ENCODE measurements around the gene OBSCN.

OBSCN gene

DNA sequence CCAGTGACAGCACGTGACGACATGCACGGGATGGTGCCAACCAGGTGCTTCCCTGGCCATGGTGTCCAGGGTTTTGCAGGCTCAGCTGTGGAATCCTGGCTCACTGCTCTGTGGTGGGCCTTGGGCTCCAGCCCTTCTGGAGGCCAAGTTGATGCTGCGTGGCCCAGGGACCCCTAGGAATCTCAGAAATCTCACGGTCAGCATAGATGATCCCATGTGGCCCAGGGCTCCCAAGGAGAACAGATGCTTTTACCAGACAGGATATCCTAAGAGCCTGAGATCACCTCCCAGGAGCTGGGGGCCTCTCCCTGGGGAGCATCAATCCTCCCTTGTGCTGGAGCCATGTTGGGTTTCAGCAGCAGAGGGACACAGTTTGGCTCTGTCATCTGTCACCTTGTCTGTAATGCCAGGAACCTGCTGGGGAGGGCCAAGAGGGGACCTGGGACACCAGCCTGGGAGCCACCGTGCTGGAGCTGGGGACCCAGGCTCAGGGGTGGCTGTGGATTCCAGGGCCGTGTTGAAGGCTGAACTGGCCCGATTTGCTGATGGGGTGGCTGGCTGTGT, 134.9 kb downstream of the OBSCN start:
- no peaks in the 10 kb centered on the region for H3K9me2 ChIP-seq (replicated peaks; ENCODE audit: low read depth, low read length)
- no peak overlapping the region for H3K4me2 ChIP-seq (ENCODE audit: low read depth, low read length, poor library complexity, severe bottlenecking)
- H3K36me3 ChIP-seq (ENCODE audit: insufficient read depth, low read length) = no peaks in the 10 kb centered on the region; the same call in 1 of the 2 replicates
- H3K9me3 ChIP-seq (ENCODE audit: insufficient read depth, low read depth, low read length) = no peaks in the 10 kb centered on the region
- H2AFZ ChIP-seq (ENCODE audit: low read length) = no peak overlapping the region
- no peak overlapping the region for H3K4me3 ChIP-seq (ENCODE audit: low read length, poor library complexity, severe bottlenecking)
- TF ChIP-seq, protein P1, sequence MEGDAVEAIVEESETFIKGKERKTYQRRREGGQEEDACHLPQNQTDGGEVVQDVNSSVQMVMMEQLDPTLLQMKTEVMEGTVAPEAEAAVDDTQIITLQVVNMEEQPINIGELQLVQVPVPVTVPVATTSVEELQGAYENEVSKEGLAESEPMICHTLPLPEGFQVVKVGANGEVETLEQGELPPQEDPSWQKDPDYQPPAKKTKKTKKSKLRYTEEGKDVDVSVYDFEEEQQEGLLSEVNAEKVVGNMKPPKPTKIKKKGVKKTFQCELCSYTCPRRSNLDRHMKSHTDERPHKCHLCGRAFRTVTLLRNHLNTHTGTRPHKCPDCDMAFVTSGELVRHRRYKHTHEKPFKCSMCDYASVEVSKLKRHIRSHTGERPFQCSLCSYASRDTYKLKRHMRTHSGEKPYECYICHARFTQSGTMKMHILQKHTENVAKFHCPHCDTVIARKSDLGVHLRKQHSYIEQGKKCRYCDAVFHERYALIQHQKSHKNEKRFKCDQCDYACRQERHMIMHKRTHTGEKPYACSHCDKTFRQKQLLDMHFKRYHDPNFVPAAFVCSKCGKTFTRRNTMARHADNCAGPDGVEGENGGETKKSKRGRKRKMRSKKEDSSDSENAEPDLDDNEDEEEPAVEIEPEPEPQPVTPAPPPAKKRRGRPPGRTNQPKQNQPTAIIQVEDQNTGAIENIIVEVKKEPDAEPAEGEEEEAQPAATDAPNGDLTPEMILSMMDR (conservative IDR thresholded peaks at IDR 0.05; ENCODE audit: low read length) = no peak
- TF ChIP-seq EZH2phosphoT487 (IDR thresholded peaks at IDR 0.05; ENCODE audit: borderline replicate concordance) = no peak
- no peaks in the 10 kb centered on the region for H3K79me2 ChIP-seq (ENCODE audit: insufficient read depth, low read length)
- no peaks in the 10 kb centered on the region for H4K20me1 ChIP-seq (ENCODE audit: insufficient read depth, low read length, poor library complexity, severe bottlenecking)
- H3K27me3 ChIP-seq (ENCODE audit: insufficient read depth, low read length, poor library complexity, severe bottlenecking) = no peaks in the 10 kb centered on the region
- no peak overlapping the region for H3K9ac ChIP-seq (ENCODE audit: low read depth, low read length, poor library complexity, severe bottlenecking)
- H3F3A ChIP-seq (ENCODE audit: low read depth) = no peaks in the 10 kb centered on the region
- H3K4me1 ChIP-seq (ENCODE audit: insufficient read depth, low read length, poor library complexity, severe bottlenecking) = no peaks in the 10 kb centered on the region

DNA sequence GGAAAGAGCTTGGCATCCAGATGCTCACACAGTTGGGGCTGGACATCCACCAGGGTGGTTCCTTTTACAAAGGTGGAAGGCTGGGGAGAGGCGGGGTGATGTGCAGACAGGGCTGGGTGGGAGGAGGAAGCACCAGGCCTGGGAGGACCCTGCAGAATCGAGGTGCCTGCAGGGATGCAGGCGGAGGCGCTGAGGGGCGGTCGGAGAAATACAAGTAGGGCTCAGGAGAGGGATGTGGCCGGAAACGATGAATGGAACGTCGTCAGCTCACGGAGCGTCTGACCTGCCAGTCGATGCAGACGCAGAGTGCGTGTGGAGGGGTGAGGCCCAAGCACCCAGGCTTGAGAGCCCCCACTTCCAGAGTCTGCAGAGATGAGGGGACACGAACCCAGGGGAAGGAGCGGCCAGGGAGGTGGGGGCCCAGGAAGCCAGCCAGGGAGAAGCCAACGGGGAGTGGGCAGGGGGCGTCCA, 135.4 kb downstream of the OBSCN start:
- Histone ChIP-seq H3K4me3 (ENCODE audit: low read length, poor library complexity, severe bottlenecking) (no peak overlapping the region), H3K4me2 (ENCODE audit: low read depth, low read length, poor library complexity, severe bottlenecking) (no peak overlapping the region), H3K27me3 (ENCODE audit: insufficient read depth, low read length, poor library complexity, severe bottlenecking) (no peaks in the 10 kb centered on the region), H3K9ac (ENCODE audit: low read depth, low read length, poor library complexity, severe bottlenecking) (no peak overlapping the region), H3K79me2 (ENCODE audit: insufficient read depth, low read length) (no peaks in the 10 kb centered on the region), H3K9me2 (replicated peaks; ENCODE audit: low read depth, low read length) (no peaks in the 10 kb centered on the region), H3K9me3 (ENCODE audit: insufficient read depth, low read depth, low read length) (no peaks in the 10 kb centered on the region), H3K36me3 (ENCODE audit: insufficient read depth, low read length) (no peaks in the 10 kb centered on the region; the same call in 1 of the 2 replicates), H4K20me1 (ENCODE audit: insufficient read depth, low read length, poor library complexity, severe bottlenecking) (no peaks in the 10 kb centered on the region), H2AFZ (ENCODE audit: low read length) (no peak overlapping the region), H3F3A (ENCODE audit: low read depth) (no peaks in the 10 kb centered on the region), H3K4me1 (ENCODE audit: insufficient read depth, low read length, poor library complexity, severe bottlenecking) (no peaks in the 10 kb centered on the region)
- TF ChIP-seq, protein P1 (conservative IDR thresholded peaks at IDR 0.05; ENCODE audit: low read length) = no peak
- TF ChIP-seq EZH2phosphoT487 (IDR thresholded peaks at IDR 0.05; ENCODE audit: borderline replicate concordance) = no peak

DNA sequence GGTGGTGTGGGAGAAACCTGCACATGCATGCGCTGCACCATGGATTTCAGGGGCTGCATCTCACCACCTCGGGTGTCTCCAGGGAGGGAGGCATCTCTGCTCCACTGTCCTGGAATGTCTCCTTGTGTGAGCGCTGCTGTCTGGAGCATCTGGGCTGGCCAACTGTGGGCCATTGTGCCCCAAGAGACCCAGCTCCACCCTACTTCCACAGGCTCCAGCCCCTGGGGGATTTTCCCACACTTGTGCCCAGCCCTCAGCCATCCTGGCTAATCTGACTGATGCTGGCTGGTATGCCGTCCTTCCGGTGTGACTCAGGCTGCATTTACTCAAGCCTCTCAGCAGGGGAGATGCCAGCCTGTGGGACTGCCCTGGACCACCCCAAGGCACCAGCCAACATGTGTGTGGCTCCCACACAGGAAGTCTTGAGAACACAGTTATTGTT, 136.8 kb downstream of the OBSCN start:
- H3K4me2 ChIP-seq (ENCODE audit: low read depth, low read length, poor library complexity, severe bottlenecking) = no peak overlapping the region
- no peaks in the 10 kb centered on the region for H3F3A ChIP-seq (ENCODE audit: low read depth)
- no peaks in the 10 kb centered on the region for H3K79me2 ChIP-seq (ENCODE audit: insufficient read depth, low read length)
- no peak overlapping the region for H3K9ac ChIP-seq (ENCODE audit: low read depth, low read length, poor library complexity, severe bottlenecking)
- no peaks in the 10 kb centered on the region for H3K4me1 ChIP-seq (ENCODE audit: insufficient read depth, low read length, poor library complexity, severe bottlenecking)
- no peaks in the 10 kb centered on the region for H3K36me3 ChIP-seq (ENCODE audit: insufficient read depth, low read length)
- TF ChIP-seq, protein P1 (conservative IDR thresholded peaks at IDR 0.05; ENCODE audit: low read length) = no peak
- no peak for TF ChIP-seq EZH2phosphoT487 (IDR thresholded peaks at IDR 0.05; ENCODE audit: borderline replicate concordance)
- H3K9me3 ChIP-seq (ENCODE audit: insufficient read depth, low read depth, low read length) = no peaks in the 10 kb centered on the region
- no peak overlapping the region for H3K4me3 ChIP-seq (ENCODE audit: low read length, poor library complexity, severe bottlenecking)
- no peaks in the 10 kb centered on the region for H4K20me1 ChIP-seq (ENCODE audit: insufficient read depth, low read length, poor library complexity, severe bottlenecking)
- no peak overlapping the region for H2AFZ ChIP-seq (ENCODE audit: low read length)
- no peaks in the 10 kb centered on the region for H3K9me2 ChIP-seq (replicated peaks; ENCODE audit: low read depth, low read length)
- H3K27me3 ChIP-seq (ENCODE audit: insufficient read depth, low read length, poor library complexity, severe bottlenecking) = no peaks in the 10 kb centered on the region
